Measurements from ENCODE around the gene IP6K1.

Gene IP6K1

DNA sequence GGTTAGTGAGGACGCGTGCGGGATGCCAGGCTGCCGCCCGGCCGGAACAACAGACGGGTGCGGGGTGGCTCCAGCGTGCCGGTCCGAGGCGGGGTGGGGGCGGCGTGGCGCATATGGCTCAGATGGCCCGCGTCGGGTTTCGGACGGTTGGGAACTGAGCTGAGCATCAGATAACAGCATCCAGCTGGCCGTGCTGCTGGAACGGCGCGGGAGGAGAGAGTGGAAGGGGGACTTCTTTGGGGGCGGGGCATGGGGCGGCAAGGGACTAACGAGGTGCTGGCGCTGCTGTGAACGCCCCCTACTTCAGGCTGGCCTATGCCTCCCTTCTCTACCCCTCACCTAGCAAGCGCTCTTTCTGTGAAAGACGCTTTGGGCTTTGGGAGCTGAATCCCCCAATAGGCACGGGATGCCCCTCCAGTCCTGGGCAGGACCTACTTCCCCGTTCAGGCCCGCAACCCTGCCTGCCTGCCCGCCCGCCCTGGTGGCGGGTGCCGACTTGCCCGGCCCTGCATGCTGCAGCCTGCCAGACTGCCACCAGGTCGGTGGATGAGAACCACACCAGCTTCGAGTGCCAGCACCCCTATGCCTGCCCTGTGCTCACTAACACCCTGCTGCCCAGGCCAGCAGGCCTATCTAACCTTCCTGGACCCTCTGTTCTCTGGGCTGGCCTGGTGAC, 17.3 kb upstream of the IP6K1 start (continued):
- TF ChIP-seq ZNF654 (tag by site-specific recombination; IDR thresholded peaks at IDR 0.05; ENCODE audit: low read depth) = no peak
- TF ChIP-seq, protein P1, sequence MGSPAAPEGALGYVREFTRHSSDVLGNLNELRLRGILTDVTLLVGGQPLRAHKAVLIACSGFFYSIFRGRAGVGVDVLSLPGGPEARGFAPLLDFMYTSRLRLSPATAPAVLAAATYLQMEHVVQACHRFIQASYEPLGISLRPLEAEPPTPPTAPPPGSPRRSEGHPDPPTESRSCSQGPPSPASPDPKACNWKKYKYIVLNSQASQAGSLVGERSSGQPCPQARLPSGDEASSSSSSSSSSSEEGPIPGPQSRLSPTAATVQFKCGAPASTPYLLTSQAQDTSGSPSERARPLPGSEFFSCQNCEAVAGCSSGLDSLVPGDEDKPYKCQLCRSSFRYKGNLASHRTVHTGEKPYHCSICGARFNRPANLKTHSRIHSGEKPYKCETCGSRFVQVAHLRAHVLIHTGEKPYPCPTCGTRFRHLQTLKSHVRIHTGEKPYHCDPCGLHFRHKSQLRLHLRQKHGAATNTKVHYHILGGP (tag by site-specific recombination; IDR thresholded peaks at IDR 0.05) = no peak
- no peak for TF ChIP-seq ZNF624 (tag by site-specific recombination; IDR thresholded peaks at IDR 0.05)
- TF ChIP-seq ZNF2 (tag by site-specific recombination; IDR thresholded peaks at IDR 0.05) = no peak

DNA sequence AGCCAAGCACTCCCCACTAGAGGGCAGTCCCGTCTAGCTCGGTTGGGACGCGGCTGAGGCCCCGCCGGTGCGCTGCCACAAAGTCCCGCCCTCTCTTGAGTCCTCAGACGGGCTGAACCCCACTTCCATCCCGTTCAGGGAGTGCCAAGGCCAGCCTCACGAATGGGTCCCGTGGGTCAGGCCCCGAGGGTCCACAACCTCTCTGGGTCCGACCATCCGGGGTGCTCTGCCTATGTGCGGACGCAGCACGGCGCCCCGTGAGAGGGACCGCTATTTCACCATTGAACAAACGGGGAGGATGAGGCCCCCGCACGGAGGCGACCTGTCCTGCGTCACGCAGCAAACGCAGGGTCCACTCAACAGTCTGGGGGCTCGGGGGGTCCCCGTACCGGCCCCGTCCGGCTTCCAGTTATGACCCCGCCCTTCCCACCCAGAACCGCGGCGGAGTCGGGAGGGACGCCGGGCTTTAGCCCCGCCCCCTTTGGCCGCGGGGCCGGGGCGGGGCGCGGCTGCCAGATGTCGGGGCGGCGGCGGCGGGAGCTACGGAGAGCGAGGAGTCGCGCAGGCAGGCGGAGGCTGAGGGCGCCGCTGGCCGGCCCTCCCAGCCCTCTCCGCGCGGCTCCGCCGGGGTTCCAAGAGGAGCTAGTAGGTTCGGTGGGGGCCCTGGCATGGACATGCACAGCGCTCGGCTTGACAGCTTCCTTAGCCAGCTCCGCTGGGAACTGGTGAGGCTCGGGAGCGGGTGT, 16.6 kb upstream of the IP6K1 start, which contains the start of gene INKA1:
Gene INKA1 (plus strand): TSS at position 543 of the 746 bp plus-strand sequence. CDS start 132 bp downstream, at position 675.
- no peak within 1 kb of the TSS for H3K27ac ChIP-seq (ENCODE audit: extremely low read depth, low read depth, low read length)
- CTCF ChIA-PET = interaction anchor here (0.6 to 3.1 kb wide), 19 partner anchors 8 to 264 kb away, joined by 3 to 29 read pairs (median 3); partner anchors contain the start of gene IP6K1
- TF ChIP-seq ZNF654 (tag by site-specific recombination; IDR thresholded peaks at IDR 0.05; ENCODE audit: low read depth) = peak; percentile 72
- TF ChIP-seq KLF8 (tag by site-specific recombination; IDR thresholded peaks at IDR 0.05) = peak; percentile 46; the same call in 1 of the 2 replicates
- TF ChIP-seq KLF16 (tag by site-specific recombination; IDR thresholded peaks at IDR 0.05) = peak; percentile 64; the same call in 1 of the 2 replicates
- TF ChIP-seq, protein P2, sequence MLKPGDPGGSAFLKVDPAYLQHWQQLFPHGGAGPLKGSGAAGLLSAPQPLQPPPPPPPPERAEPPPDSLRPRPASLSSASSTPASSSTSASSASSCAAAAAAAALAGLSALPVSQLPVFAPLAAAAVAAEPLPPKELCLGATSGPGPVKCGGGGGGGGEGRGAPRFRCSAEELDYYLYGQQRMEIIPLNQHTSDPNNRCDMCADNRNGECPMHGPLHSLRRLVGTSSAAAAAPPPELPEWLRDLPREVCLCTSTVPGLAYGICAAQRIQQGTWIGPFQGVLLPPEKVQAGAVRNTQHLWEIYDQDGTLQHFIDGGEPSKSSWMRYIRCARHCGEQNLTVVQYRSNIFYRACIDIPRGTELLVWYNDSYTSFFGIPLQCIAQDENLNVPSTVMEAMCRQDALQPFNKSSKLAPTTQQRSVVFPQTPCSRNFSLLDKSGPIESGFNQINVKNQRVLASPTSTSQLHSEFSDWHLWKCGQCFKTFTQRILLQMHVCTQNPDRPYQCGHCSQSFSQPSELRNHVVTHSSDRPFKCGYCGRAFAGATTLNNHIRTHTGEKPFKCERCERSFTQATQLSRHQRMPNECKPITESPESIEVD (tag by site-specific recombination; IDR thresholded peaks at IDR 0.05) = no peak
- TF ChIP-seq, protein P3, sequence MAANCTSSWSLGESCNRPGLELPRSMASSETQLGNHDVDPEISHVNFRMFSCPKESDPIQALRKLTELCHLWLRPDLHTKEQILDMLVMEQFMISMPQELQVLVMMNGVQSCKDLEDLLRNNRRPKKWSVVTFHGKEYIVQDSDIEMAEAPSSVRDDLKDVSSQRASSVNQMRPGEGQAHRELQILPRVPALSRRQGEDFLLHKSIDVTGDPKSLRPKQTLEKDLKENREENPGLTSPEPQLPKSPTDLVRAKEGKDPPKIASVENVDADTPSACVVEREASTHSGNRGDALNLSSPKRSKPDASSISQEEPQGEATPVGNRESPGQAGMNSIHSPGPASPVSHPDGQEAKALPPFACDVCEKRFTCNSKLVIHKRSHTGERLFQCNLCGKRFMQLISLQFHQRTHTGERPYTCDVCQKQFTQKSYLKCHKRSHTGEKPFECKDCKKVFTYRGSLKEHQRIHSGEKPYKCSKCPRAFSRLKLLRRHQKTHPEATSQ (tag by site-specific recombination; IDR thresholded peaks at IDR 0.05) = no peak
- TF ChIP-seq, protein P4, sequence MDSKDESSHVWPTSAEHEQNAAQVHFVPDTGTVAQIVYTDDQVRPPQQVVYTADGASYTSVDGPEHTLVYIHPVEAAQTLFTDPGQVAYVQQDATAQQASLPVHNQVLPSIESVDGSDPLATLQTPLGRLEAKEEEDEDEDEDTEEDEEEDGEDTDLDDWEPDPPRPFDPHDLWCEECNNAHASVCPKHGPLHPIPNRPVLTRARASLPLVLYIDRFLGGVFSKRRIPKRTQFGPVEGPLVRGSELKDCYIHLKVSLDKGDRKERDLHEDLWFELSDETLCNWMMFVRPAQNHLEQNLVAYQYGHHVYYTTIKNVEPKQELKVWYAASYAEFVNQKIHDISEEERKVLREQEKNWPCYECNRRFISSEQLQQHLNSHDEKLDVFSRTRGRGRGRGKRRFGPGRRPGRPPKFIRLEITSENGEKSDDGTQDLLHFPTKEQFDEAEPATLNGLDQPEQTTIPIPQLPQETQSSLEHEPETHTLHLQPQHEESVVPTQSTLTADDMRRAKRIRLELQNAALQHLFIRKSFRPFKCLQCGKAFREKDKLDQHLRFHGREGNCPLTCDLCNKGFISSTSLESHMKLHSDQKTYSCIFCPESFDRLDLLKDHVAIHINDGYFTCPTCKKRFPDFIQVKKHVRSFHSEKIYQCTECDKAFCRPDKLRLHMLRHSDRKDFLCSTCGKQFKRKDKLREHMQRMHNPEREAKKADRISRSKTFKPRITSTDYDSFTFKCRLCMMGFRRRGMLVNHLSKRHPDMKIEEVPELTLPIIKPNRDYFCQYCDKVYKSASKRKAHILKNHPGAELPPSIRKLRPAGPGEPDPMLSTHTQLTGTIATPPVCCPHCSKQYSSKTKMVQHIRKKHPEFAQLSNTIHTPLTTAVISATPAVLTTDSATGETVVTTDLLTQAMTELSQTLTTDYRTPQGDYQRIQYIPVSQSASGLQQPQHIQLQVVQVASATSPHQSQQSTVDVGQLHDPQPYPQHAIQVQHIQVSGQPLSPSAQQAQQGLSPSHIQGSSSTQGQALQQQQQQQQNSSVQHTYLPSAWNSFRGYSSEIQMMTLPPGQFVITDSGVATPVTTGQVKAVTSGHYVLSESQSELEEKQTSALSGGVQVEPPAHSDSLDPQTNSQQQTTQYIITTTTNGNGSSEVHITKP (tag by site-specific recombination; IDR thresholded peaks at IDR 0.05) = 0 out of 2 replicates have a peak, but pooled peaks have one; percentile 14
- peak; percentile 28; the same call in 1 of the 2 replicates for TF ChIP-seq GLIS1 (tag by site-specific recombination; IDR thresholded peaks at IDR 0.05)
- no peak for TF ChIP-seq ZNF514 (tag by site-specific recombination; IDR thresholded peaks at IDR 0.05)
- no peak for TF ChIP-seq ZNF658 (tag by site-specific recombination; IDR thresholded peaks at IDR 0.05)
- peak; percentile 73; the same call in 1 of the 2 replicates for TF ChIP-seq ZBTB20 (tag by site-specific recombination; IDR thresholded peaks at IDR 0.05)
- TF ChIP-seq, protein P5, sequence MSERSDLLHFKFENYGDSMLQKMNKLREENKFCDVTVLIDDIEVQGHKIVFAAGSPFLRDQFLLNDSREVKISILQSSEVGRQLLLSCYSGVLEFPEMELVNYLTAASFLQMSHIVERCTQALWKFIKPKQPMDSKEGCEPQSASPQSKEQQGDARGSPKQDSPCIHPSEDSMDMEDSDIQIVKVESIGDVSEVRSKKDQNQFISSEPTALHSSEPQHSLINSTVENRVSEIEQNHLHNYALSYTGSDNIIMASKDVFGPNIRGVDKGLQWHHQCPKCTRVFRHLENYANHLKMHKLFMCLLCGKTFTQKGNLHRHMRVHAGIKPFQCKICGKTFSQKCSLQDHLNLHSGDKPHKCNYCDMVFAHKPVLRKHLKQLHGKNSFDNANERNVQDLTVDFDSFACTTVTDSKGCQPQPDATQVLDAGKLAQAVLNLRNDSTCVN (tag by site-specific recombination; optimal IDR thresholded peaks at IDR 0.05) = peak; percentile 67
- TF ChIP-seq, protein P6, sequence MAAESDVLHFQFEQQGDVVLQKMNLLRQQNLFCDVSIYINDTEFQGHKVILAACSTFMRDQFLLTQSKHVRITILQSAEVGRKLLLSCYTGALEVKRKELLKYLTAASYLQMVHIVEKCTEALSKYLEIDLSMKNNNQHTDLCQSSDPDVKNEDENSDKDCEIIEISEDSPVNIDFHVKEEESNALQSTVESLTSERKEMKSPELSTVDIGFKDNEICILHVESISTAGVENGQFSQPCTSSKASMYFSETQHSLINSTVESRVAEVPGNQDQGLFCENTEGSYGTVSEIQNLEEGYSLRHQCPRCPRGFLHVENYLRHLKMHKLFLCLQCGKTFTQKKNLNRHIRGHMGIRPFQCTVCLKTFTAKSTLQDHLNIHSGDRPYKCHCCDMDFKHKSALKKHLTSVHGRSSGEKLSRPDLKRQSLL (tag by site-specific recombination; IDR thresholded peaks at IDR 0.05) = no peak
- TF ChIP-seq, protein P7, sequence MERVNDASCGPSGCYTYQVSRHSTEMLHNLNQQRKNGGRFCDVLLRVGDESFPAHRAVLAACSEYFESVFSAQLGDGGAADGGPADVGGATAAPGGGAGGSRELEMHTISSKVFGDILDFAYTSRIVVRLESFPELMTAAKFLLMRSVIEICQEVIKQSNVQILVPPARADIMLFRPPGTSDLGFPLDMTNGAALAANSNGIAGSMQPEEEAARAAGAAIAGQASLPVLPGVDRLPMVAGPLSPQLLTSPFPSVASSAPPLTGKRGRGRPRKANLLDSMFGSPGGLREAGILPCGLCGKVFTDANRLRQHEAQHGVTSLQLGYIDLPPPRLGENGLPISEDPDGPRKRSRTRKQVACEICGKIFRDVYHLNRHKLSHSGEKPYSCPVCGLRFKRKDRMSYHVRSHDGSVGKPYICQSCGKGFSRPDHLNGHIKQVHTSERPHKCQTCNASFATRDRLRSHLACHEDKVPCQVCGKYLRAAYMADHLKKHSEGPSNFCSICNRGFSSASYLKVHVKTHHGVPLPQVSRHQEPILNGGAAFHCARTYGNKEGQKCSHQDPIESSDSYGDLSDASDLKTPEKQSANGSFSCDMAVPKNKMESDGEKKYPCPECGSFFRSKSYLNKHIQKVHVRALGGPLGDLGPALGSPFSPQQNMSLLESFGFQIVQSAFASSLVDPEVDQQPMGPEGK (tag by site-specific recombination; IDR thresholded peaks at IDR 0.05) = peak; percentile 68
- no peak for TF ChIP-seq GFI1B (tag by site-specific recombination; IDR thresholded peaks at IDR 0.05)
- TF ChIP-seq GLI4 (tag by site-specific recombination; IDR thresholded peaks at IDR 0.05) = no peak
- no peak for TF ChIP-seq ZNF626 (tag by site-specific recombination; IDR thresholded peaks at IDR 0.05)
- TF ChIP-seq ZNF433 (tag by site-specific recombination; IDR thresholded peaks at IDR 0.05; ENCODE audit: low read depth) = no peak
- TF ChIP-seq SP2 (tag by site-specific recombination; IDR thresholded peaks at IDR 0.05) = peak; percentile 57

More for the DNA sequence above, 16.6 kb upstream of the IP6K1 start, which contains the start of gene INKA1:
- peak within 1 kb of the TSS; percentile 84 for H3K4me3 ChIP-seq (ENCODE audit: low read depth, low read length)
- H3K4me1 ChIP-seq (ENCODE audit: control insufficient read depth, insufficient read depth, low read length) = no peaks in the 10 kb centered on the region
- no peaks in the 10 kb centered on the region for H3K9me3 ChIP-seq (ENCODE audit: control insufficient read depth, insufficient read depth, low read depth, low read length)
- POLR2A ChIA-PET = interaction anchor here (0.7 to 1.9 kb wide), 6 partner anchors 17 to 106 kb away, joined by 3 to 6 read pairs (median 3); partner anchors contain the start of gene IP6K1
- no peaks in the 10 kb centered on the region for H3K36me3 ChIP-seq (ENCODE audit: control insufficient read depth in 2 of 2, insufficient read depth in 1 of 2, low read length in 2 of 2)
